ENCODE measurements around the gene MTMR10.

The MTMR10 gene

DNA sequence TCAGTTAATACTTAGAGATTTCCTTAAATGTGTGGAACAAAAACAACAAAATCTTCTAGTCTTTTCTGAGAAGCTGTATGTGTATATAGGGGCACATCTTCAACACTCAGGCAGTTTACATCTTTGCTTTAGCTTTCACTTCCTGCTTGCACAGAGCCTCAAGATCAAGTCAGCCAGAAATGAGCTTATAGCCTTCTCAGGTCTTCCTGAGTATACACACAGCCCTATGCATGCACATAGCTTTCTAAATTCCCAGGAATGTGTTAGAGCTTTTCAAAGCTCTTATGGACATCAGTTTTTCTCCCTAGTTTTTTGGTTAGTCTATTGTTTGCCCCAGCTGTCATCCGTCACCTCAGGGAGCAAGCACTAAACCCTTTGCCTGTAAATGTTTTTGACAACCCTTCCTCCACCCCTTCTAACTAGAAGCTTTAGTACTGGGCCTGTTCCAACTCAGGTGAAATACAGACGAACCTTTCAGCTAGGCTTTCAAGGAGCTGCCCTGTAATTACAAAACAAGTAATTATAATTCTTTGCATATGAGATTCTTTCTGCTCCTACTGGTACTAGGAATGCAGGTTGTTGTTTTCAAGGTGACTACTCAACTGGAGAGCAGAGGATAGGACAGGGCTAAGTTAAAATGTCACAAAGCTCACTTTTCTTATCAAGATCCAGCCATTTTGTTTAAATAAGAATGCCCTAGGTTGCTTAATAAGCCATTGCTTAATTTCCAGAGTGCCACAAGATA lies 22.6 kb upstream of the MTMR10 start:
- Histone ChIP-seq H3K9me3 (ENCODE audit: insufficient read depth, low read depth, low read length) (peaks cover 2% of the 10 kb centered on the region), H3K36me3 (ENCODE audit: control insufficient read depth in 1 of 2, insufficient read depth in 2 of 2, low read length in 2 of 2) (peaks cover 0 to 2% of the 10 kb centered on the region in 2 experiments), H3K4me1 (ENCODE audit: control insufficient read depth in 1 of 2, insufficient read depth in 2 of 2, low read length in 2 of 2) (peaks cover 4 to 8% of the 10 kb centered on the region in 2 experiments), H2AK5ac (ENCODE audit: low read length) (no peak overlapping the region), H3K23ac (ENCODE audit: low read length) (no peak overlapping the region), H3K4me2 (ENCODE audit: low read length) (no peak overlapping the region), H3K27ac (ENCODE audit: low read depth, low read length) (peak overlapping the region; percentile 75), H4K91ac (ENCODE audit: low read depth, low read length) (peak overlapping the region; percentile 18), H3K79me1 (ENCODE audit: low read length) (peaks cover 5% of the 10 kb centered on the region), H3K18ac (ENCODE audit: low read length) (no peak overlapping the region), H2AFZ (ENCODE audit: insufficient read depth, low read length, poor library complexity) (no peak overlapping the region), H3K14ac (ENCODE audit: low read length) (peak overlapping the region; percentile 70), H3K4ac (ENCODE audit: low read depth, low read length) (no peak overlapping the region), H4K8ac (ENCODE audit: low read depth, low read length) (no peak overlapping the region), H3K9ac (ENCODE audit: low read length) (no peak overlapping the region), H2BK5ac (ENCODE audit: low read depth, low read length, poor library complexity) (no peak overlapping the region), H2BK12ac (ENCODE audit: low read length) (peak overlapping the region; percentile 43), H3K4me3 (ENCODE audit: low read depth, low read length) (no peak overlapping the region), H3K27me3 (ENCODE audit: insufficient read depth, low read length) (no peaks in the 10 kb centered on the region), H2BK120ac (ENCODE audit: insufficient read depth, low read length, poor library complexity) (no peak overlapping the region), H4K12ac (ENCODE audit: low read depth, low read length) (no peak overlapping the region), H3K79me2 (ENCODE audit: control insufficient read depth, insufficient read depth, low read length, poor library complexity) (no peaks in the 10 kb centered on the region)
- peak; percentile 54 to 92 for DNase-seq
- no CpG with 5 or more reads among the region's 2 CpGs for WGBS (ENCODE audit: extremely low coverage, insufficient coverage, insufficient read length)

DNA sequence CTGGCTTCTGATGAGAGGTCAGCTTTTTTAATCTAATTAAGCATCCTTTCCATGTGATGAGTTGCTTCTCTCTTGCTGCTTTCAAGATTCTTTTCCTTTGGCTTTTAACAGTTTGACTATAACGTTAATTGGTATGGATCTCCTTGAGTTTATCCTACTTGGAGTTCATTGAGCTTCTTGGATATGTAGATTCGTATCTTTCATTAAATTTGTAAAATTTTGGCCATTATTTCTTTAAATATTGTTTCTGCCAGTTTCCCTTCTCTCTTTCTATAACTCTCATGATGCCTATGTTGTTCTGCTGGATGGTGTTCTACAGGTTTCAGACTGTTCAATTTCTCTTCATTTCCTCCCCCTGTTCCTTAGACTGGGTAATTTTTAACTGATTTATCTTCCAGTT lies 21.0 kb upstream of the MTMR10 start:
- Histone ChIP-seq H3K4me3 (ENCODE audit: low read depth, low read length) (no peak overlapping the region), H2BK5ac (ENCODE audit: low read depth, low read length, poor library complexity) (no peak overlapping the region), H2AK5ac (ENCODE audit: low read length) (no peak overlapping the region), H3K79me2 (ENCODE audit: control insufficient read depth, insufficient read depth, low read length, poor library complexity) (no peaks in the 10 kb centered on the region), H2BK120ac (ENCODE audit: insufficient read depth, low read length, poor library complexity) (no peak overlapping the region), H3K18ac (ENCODE audit: low read length) (no peak overlapping the region), H2BK12ac (ENCODE audit: low read length) (no peak overlapping the region), H4K91ac (ENCODE audit: low read depth, low read length) (no peak overlapping the region), H3K79me1 (ENCODE audit: low read length) (peaks cover 5% of the 10 kb centered on the region), H3K4me1 (ENCODE audit: control insufficient read depth in 1 of 2, insufficient read depth in 2 of 2, low read length in 2 of 2) (peaks cover 4 to 8% of the 10 kb centered on the region in 2 experiments), H3K27me3 (ENCODE audit: insufficient read depth, low read length) (no peaks in the 10 kb centered on the region), H3K14ac (ENCODE audit: low read length) (no peak overlapping the region), H3K9me3 (ENCODE audit: insufficient read depth, low read depth, low read length) (peaks cover 2% of the 10 kb centered on the region), H4K8ac (ENCODE audit: low read depth, low read length) (no peak overlapping the region), H3K23ac (ENCODE audit: low read length) (no peak overlapping the region), H3K9ac (ENCODE audit: low read length) (no peak overlapping the region), H4K12ac (ENCODE audit: low read depth, low read length) (no peak overlapping the region), H3K4ac (ENCODE audit: low read depth, low read length) (no peak overlapping the region), H3K36me3 (ENCODE audit: control insufficient read depth in 1 of 2, insufficient read depth in 2 of 2, low read length in 2 of 2) (peaks cover 0 to 2% of the 10 kb centered on the region in 2 experiments), H3K27ac (ENCODE audit: low read depth, low read length) (no peak overlapping the region), H3K4me2 (ENCODE audit: low read length) (no peak overlapping the region), H2AFZ (ENCODE audit: insufficient read depth, low read length, poor library complexity) (no peak overlapping the region)
- no peak for DNase-seq
- WGBS (ENCODE audit: extremely low coverage, insufficient coverage, insufficient read length) = no CpG with 5 or more reads among the region's 2 CpGs

DNA sequence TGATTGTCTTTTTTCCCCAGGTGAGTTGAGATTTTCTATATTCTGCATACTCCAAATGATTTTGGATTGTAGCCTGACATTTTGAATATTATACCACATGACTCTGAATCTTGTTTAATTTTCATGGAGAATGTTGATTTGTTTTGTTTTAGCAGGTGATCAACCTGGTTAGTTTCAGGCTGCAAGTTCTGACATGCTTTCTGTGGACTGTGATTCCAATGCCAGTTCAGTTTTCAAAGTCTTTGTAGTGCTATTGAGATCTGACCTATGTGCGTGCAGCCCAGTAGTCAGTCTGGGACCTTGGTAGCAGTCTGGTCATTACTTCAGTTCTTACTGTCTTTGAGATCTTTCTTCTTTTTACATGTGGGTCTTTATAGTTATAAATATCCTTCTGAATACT lies 18.6 kb upstream of the MTMR10 start:
- Histone ChIP-seq H2BK120ac (ENCODE audit: insufficient read depth, low read length, poor library complexity) (no peak overlapping the region), H3K18ac (ENCODE audit: low read length) (no peak overlapping the region), H3K79me2 (ENCODE audit: control insufficient read depth, insufficient read depth, low read length, poor library complexity) (no peaks in the 10 kb centered on the region), H3K9ac (ENCODE audit: low read length) (no peak overlapping the region), H3K4me1 (ENCODE audit: control insufficient read depth in 1 of 2, insufficient read depth in 2 of 2, low read length in 2 of 2) (peaks cover 4 to 8% of the 10 kb centered on the region in 2 experiments), H3K4ac (ENCODE audit: low read depth, low read length) (no peak overlapping the region), H2AK5ac (ENCODE audit: low read length) (no peak overlapping the region), H3K79me1 (ENCODE audit: low read length) (peaks cover 5% of the 10 kb centered on the region), H3K23ac (ENCODE audit: low read length) (no peak overlapping the region), H4K8ac (ENCODE audit: low read depth, low read length) (no peak overlapping the region), H2AFZ (ENCODE audit: insufficient read depth, low read length, poor library complexity) (no peak overlapping the region), H3K4me3 (ENCODE audit: low read depth, low read length) (no peak overlapping the region), H2BK5ac (ENCODE audit: low read depth, low read length, poor library complexity) (no peak overlapping the region), H3K27ac (ENCODE audit: low read depth, low read length) (no peak overlapping the region), H3K14ac (ENCODE audit: low read length) (no peak overlapping the region), H3K27me3 (ENCODE audit: insufficient read depth, low read length) (no peaks in the 10 kb centered on the region), H3K4me2 (ENCODE audit: low read length) (no peak overlapping the region), H3K9me3 (ENCODE audit: insufficient read depth, low read depth, low read length) (peaks cover 2% of the 10 kb centered on the region), H4K91ac (ENCODE audit: low read depth, low read length) (no peak overlapping the region), H2BK12ac (ENCODE audit: low read length) (no peak overlapping the region), H3K36me3 (ENCODE audit: control insufficient read depth in 1 of 2, insufficient read depth in 2 of 2, low read length in 2 of 2) (peaks cover 0 to 2% of the 10 kb centered on the region in 2 experiments), H4K12ac (ENCODE audit: low read depth, low read length) (no peak overlapping the region)
- DNase-seq = no peak
- no CpG with 5 or more reads among the region's 1 CpG for WGBS (ENCODE audit: extremely low coverage, insufficient coverage, insufficient read length)

DNA sequence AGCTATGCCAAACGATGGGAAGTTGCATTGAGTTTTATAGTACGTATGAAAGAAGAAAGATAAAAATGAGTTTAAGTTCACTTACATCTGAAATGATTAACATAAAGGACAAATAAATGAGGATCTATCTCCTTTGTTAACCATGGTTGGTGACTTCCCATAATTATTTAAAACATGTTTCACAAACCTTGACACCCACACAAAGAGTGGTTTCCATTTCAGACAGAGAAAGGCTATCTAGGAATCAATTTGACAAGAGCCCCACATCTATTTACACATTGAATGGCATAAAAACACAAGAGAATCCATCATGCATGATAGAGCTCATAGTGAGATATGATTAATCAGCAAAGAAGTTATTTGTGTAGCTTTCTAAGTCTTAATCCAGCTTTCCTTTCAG lies 14.2 kb upstream of the MTMR10 start:
- H2BK12ac ChIP-seq (ENCODE audit: low read length) = no peak overlapping the region
- no peak overlapping the region for H3K4me3 ChIP-seq (ENCODE audit: low read depth, low read length)
- H2AFZ ChIP-seq (ENCODE audit: insufficient read depth, low read length, poor library complexity) = no peak overlapping the region
- no peak overlapping the region for H3K18ac ChIP-seq (ENCODE audit: low read length)
- no peak overlapping the region for H3K27ac ChIP-seq (ENCODE audit: low read depth, low read length)
- H3K4me2 ChIP-seq (ENCODE audit: low read length) = no peak overlapping the region
- H4K91ac ChIP-seq (ENCODE audit: low read depth, low read length) = no peak overlapping the region
- no peak overlapping the region for H3K23ac ChIP-seq (ENCODE audit: low read length)
- peaks cover 8% of the 10 kb centered on the region for H3K79me1 ChIP-seq (ENCODE audit: low read length)
- H3K4me1 ChIP-seq (ENCODE audit: control insufficient read depth in 1 of 2, insufficient read depth in 2 of 2, low read length in 2 of 2) = peaks cover 7 to 10% of the 10 kb centered on the region in 2 experiments
- H3K79me2 ChIP-seq (ENCODE audit: control insufficient read depth, insufficient read depth, low read length, poor library complexity) = no peaks in the 10 kb centered on the region
- no peak overlapping the region for H4K12ac ChIP-seq (ENCODE audit: low read depth, low read length)
- H3K9me3 ChIP-seq (ENCODE audit: insufficient read depth, low read depth, low read length) = no peaks in the 10 kb centered on the region
- no peak for DNase-seq
- H3K9ac ChIP-seq (ENCODE audit: low read length) = no peak overlapping the region
- no CpG with 5 or more reads among the region's 2 CpGs for WGBS (ENCODE audit: extremely low coverage, insufficient coverage, insufficient read length)
- no peaks in the 10 kb centered on the region for H3K36me3 ChIP-seq (ENCODE audit: control insufficient read depth in 1 of 2, insufficient read depth in 2 of 2, low read length in 2 of 2)
- H3K27me3 ChIP-seq (ENCODE audit: insufficient read depth, low read length) = no peaks in the 10 kb centered on the region
- H2AK5ac ChIP-seq (ENCODE audit: low read length) = no peak overlapping the region
- no peak overlapping the region for H2BK120ac ChIP-seq (ENCODE audit: insufficient read depth, low read length, poor library complexity)
- H3K14ac ChIP-seq (ENCODE audit: low read length) = no peak overlapping the region
- no peak overlapping the region for H2BK5ac ChIP-seq (ENCODE audit: low read depth, low read length, poor library complexity)
- no peak overlapping the region for H3K4ac ChIP-seq (ENCODE audit: low read depth, low read length)
- no peak overlapping the region for H4K8ac ChIP-seq (ENCODE audit: low read depth, low read length)

Measured in trophoblast cell (in vitro differentiated cells and primary cell).